SK-N-SH (cell line): Measurements from ENCODE around the gene RARB. TPM values are rescaled to one million over a fixed set of nuclear protein-coding genes. Genes with fewer than 3 reads are reported as not detected.

Experiments used
- CTCF ChIA-PET: fragments of 300-600, 350-600 bp; formaldehyde crosslinking; extraction: SDS; loops from one replicate; lab custom pipeline; 2021; lab: Yijun Ruan, JAX
- POLR2A ChIA-PET: fragments of 350-600 bp; sonication (Branson Sonifier 250); formaldehyde crosslinking; extraction: SDS; loops from one replicate; lab custom pipeline; 2020; ENCODE audit warnings: antibody characterized with exemption, inconsistent platforms; lab: Yijun Ruan, JAX
- DNase-seq: peaks from one replicate; pipeline ENCODE4 v3.0.0; 2012
- H2AFZ ChIP-seq: fragments of 200-600 bp; sonication (generic); 2 replicates; pipeline ENCODE4 v1.8.1; 2016; ENCODE audit warnings: antibody characterized with exemption, mild to moderate bottlenecking, low read depth
- H3F3A ChIP-seq: fragments of 200-600 bp; sonication (generic); replicated peaks from 2 replicates; pipeline ENCODE3; 2016; ENCODE audit warnings: antibody characterized with exemption, mild to moderate bottlenecking; ENCODE audit not compliant: insufficient read depth
- H3K27ac ChIP-seq, 2 experiments: fragments of 200-500 bp in 1 of 2; fragments of 200-600 bp in 1 of 2; sonication (Bioruptor generic) in 1 of 2; sonication (generic), shearing (Covaris generic) in 1 of 2; 2 replicates each; pipeline versions ENCODE4 v1.5.1 to v1.6.1; 2014 to 2016; ENCODE audit warnings: low read depth in 2 of 2, inconsistent platforms in 1 of 2, low read length in 1 of 2, mild to moderate bottlenecking in 1 of 2, mixed read lengths in 1 of 2
- H3K27me3 ChIP-seq: fragments of 200-600 bp; sonication (generic), shearing (Covaris generic); 2 replicates; pipeline ENCODE4 v1.6.1; 2016; ENCODE audit warnings: mixed run types; ENCODE audit not compliant: insufficient read depth
- H3K36me3 ChIP-seq, 2 experiments: fragments of 200-500 bp in 1 of 2; fragments of 200-600 bp in 1 of 2; sonication (Bioruptor generic) in 1 of 2; sonication (generic) in 1 of 2; replicated peaks in 1 of 2; 2 replicates each; pipeline versions ENCODE3 to v1.5.1; 2014 to 2016; ENCODE audit warnings: low read length in 1 of 2, mild to moderate bottlenecking in 1 of 2; ENCODE audit not compliant: insufficient read depth in 2 of 2, control insufficient read depth in 1 of 2
- H3K4me1 ChIP-seq, 2 experiments: fragments of 200-500 bp in 1 of 2; fragments of 200-600 bp in 1 of 2; sonication (Bioruptor generic) in 1 of 2; sonication (generic), shearing (Covaris generic) in 1 of 2; 2 replicates each; pipeline versions ENCODE4 v1.5.1 to v1.6.1; 2014 to 2016; ENCODE audit warnings: low read depth in 1 of 2, low read length in 1 of 2, mixed run types in 1 of 2; ENCODE audit not compliant: insufficient read depth in 2 of 2, control insufficient read depth in 1 of 2
- H3K4me2 ChIP-seq: fragments of 200-600 bp; sonication (generic), shearing (Covaris generic); 2 replicates; pipeline ENCODE4 v1.6.1; 2017; ENCODE audit warnings: mixed run types
- H3K4me3 ChIP-seq, 2 experiments: fragments of 200-500 bp in 1 of 2; fragments of 200-600 bp in 1 of 2; sonication (Bioruptor generic) in 1 of 2; sonication (generic), shearing (Covaris generic) in 1 of 2; 2 replicates each; pipeline versions ENCODE4 v1.5.1 to v1.8.1; 2014 to 2016; ENCODE audit warnings: low read depth in 2 of 2, inconsistent platforms in 1 of 2, low read length in 1 of 2, mild to moderate bottlenecking in 1 of 2, mixed read lengths in 1 of 2, moderate library complexity in 1 of 2
- H3K79me2 ChIP-seq: fragments of 200-600 bp; sonication (generic); 2 replicates; pipeline ENCODE4 v1.8.1; 2017; ENCODE audit warnings: mild to moderate bottlenecking; ENCODE audit not compliant: insufficient read depth
- H3K9ac ChIP-seq: fragments of 200-600 bp; sonication (generic); 2 replicates; pipeline ENCODE4 v1.6.1; 2017; ENCODE audit warnings: mixed run types
- H3K9me2 ChIP-seq: fragments of 200-600 bp; sonication (generic); 2 replicates; pipeline ENCODE4 v1.6.1; 2017; ENCODE audit warnings: mixed run types
- H3K9me3 ChIP-seq: fragments of 200-600 bp; sonication (generic); 2 replicates; pipeline ENCODE4 v1.6.1; 2017; ENCODE audit warnings: mixed run types, mild to moderate bottlenecking, moderate library complexity
- H4K20me1 ChIP-seq: fragments of 200-600 bp; sonication (generic); 2 replicates; pipeline ENCODE4 v1.6.1; 2017; ENCODE audit warnings: mild to moderate bottlenecking, mixed run types; ENCODE audit not compliant: insufficient read depth
- CTCF ChIP-seq: fragments of 200-600 bp; sonication (generic); IDR thresholded peaks from 2 replicates; pipeline ENCODE4 v1.6.1; 2017; ENCODE audit warnings: antibody characterized with exemption, mild to moderate bottlenecking, moderate library complexity
- ELF1 ChIP-seq: IDR thresholded peaks from 2 replicates; pipeline ENCODE4 v1.4.0; 2012
- EP300 ChIP-seq, 2 experiments: IDR thresholded peaks; 2 replicates each; pipeline versions ENCODE4 v1.4.0 to v1.6.1; 2012; ENCODE audit warnings: borderline replicate concordance in 1 of 2, low read depth in 1 of 2, low read length in 1 of 2
- EZH2phosphoT487 ChIP-seq: fragments of 200-600 bp; sonication (generic); IDR thresholded peaks from 2 replicates; pipeline ENCODE4 v1.6.1; 2017; ENCODE audit warnings: low read depth, mixed run types, mild to moderate bottlenecking, antibody characterized with exemption, moderate library complexity, borderline replicate concordance
- MEF2A ChIP-seq: IDR thresholded peaks from 2 replicates; pipeline ENCODE4 v1.4.0; 2012; ENCODE audit warnings: low read depth, borderline replicate concordance
- NFIC ChIP-seq: IDR thresholded peaks from 2 replicates; pipeline ENCODE4 v1.4.0; 2012; ENCODE audit warnings: borderline replicate concordance
- PBX3 ChIP-seq: IDR thresholded peaks from 2 replicates; pipeline ENCODE4; 2012
- POLR2AphosphoS5 ChIP-seq: IDR thresholded peaks from 2 replicates; pipeline ENCODE4 v1.6.1; 2012; ENCODE audit warnings: low read depth, low read length
- RAD21 ChIP-seq: IDR thresholded peaks from 2 replicates; pipeline ENCODE4 v1.6.1; 2012; ENCODE audit warnings: mild to moderate bottlenecking, low read length
- RCOR1 ChIP-seq: fragments of 150-350 bp; IDR thresholded peaks from 2 replicates; pipeline ENCODE4 v1.6.1; 2017; ENCODE audit warnings: antibody characterized with exemption, low read length
- RFX5 ChIP-seq: IDR thresholded peaks from 2 replicates; pipeline ENCODE4 v1.6.1; 2012; ENCODE audit warnings: mild to moderate bottlenecking, improper control_type of control experiment, low read length
- RXRA ChIP-seq: IDR thresholded peaks from 2 replicates; pipeline ENCODE4 v1.4.0; 2012; ENCODE audit warnings: low read depth, mild to moderate bottlenecking, borderline replicate concordance
- SMC3 ChIP-seq: IDR thresholded peaks from 2 replicates; pipeline ENCODE4 v1.6.1; 2012; ENCODE audit warnings: low read depth, low read length, improper control_type of control experiment
- TCF12 ChIP-seq: IDR thresholded peaks from 2 replicates; pipeline ENCODE4 v1.4.0; 2012
- USF1 ChIP-seq: IDR thresholded peaks from 2 replicates; pipeline ENCODE4 v1.4.0; 2012; ENCODE audit warnings: low read depth, borderline replicate concordance
- USF2 ChIP-seq: fragments of 150-350 bp; IDR thresholded peaks from 2 replicates; pipeline ENCODE4 v1.6.1; 2017; ENCODE audit warnings: antibody characterized with exemption, low read length, low read depth, borderline replicate concordance
- YY1 ChIP-seq: IDR thresholded peaks from 2 replicates; pipeline ENCODE4 v1.4.0; 2012; ENCODE audit warnings: low read depth, mild to moderate bottlenecking
- WGBS: methylation state at CpG from one replicate; pipeline ENCODE4 v1.1.6; 2017; ENCODE audit warnings: low lambda C conversion rate; 5-methylcytosine and 5-hydroxymethylcytosine counted together
- polyA plus RNA-seq, 3 experiments: library from polyadenylated mRNA; depleted of rRNA; stranded (reverse); fragments of >200 nt; gene quantifications; 2 replicates each; pipeline ENCODE4 v1.2.3, GENCODE V29; 2012

Gene RARB
- polyA plus RNA-seq, 1 of the 3 experiments (the other 2 are of a cell fraction), result 10.7 TPM

- H2AFZ ChIP-seq, result no peak overlapping the region
- H3F3A ChIP-seq, result peaks cover 26% of the 10 kb centered on the region
- H3K36me3 ChIP-seq, result no peaks in the 10 kb centered on the region
- no peaks in the 10 kb centered on the region for H3K9me3 ChIP-seq
- no peaks in the 10 kb centered on the region for H4K20me1 ChIP-seq
- 43% methylated on average over 2 of the region's 2 CpGs for WGBS
- TF ChIP-seq NFIC (no peak), POLR2AphosphoS5 (no peak)
- peaks cover 60% of the 10 kb centered on the region; the same call in 1 of the 2 replicates for H3K79me2 ChIP-seq
- H3K27me3 ChIP-seq, result no peaks in the 10 kb centered on the region
- peak overlapping the region in 1 of 2 experiments; percentile 22; a peak in 1 of 4 replicates for H3K27ac ChIP-seq
- ChIA-PET CTCF (interaction anchor here (1.6 kb wide), 1 partner anchor 21 kb away, joined by 4 read pairs; no protein-coding TSS in a partner anchor), POLR2A (no interaction called here)
- no peak overlapping the region for H3K9ac ChIP-seq
- no peak overlapping the region for H3K4me3 ChIP-seq
- no peaks in the 10 kb centered on the region for H3K9me2 ChIP-seq
- H3K4me1 ChIP-seq, result peaks cover 43 to 64% of the 10 kb centered on the region in 2 experiments; a peak in 3 of 4 replicates
- no peak overlapping the region for H3K4me2 ChIP-seq
- no peak for DNase-seq
Measured at GRCh38 chr3:25476639-25477038, 48.6 kb downstream of the RARB start.

GRCh38 chr3:25478211-25478757 lies 50.2 kb downstream of the RARB start:
- no peak for DNase-seq
- Histone ChIP-seq H2AFZ (no peak overlapping the region), H3K4me1 (peaks cover 37 to 54% of the 10 kb centered on the region in 2 experiments), H3K36me3 (no peaks in the 10 kb centered on the region), H3K9me2 (no peaks in the 10 kb centered on the region), H3K4me3 (no peak overlapping the region), H3K27me3 (no peaks in the 10 kb centered on the region), H3K9me3 (no peaks in the 10 kb centered on the region), H3F3A (peaks cover 31% of the 10 kb centered on the region), H4K20me1 (no peaks in the 10 kb centered on the region), H3K79me2 (peaks cover 52% of the 10 kb centered on the region; the same call in 1 of the 2 replicates), H3K9ac (no peak overlapping the region)
- ChIA-PET POLR2A (no interaction called here), CTCF (interaction anchor here (0.8 to 1.3 kb wide), 3 partner anchors 9 to 42 kb away, joined by 3 to 4 read pairs (median 3); no protein-coding TSS in a partner anchor)
- WGBS, result 80% methylated on average over 6 of the region's 6 CpGs
- TF ChIP-seq EZH2phosphoT487 (no peak), YY1 (no peak), SMC3 (no peak), EP300 (IDR thresholded peaks at IDR 0.05; ENCODE audit: borderline replicate concordance in 1 of 2, low read depth in 1 of 2, low read length in 1 of 2) (no peak), ELF1 (no peak), RXRA (no peak), USF2 (no peak), RCOR1 (no peak), USF1 (no peak), RFX5 (no peak), CTCF (no peak), MEF2A (no peak), TCF12 (no peak), RAD21 (no peak), PBX3 (no peak)
- TF ChIP-seq, all 33 proteins: peak for 0
- H3K4me2 ChIP-seq, result no peak overlapping the region
- peak overlapping the region; percentile 22 to 41; a peak in 3 of 4 replicates for H3K27ac ChIP-seq
